ENCODE measurements around the gene RNF175.

The RNF175 gene

GRCh38 chr4:153784166-153784699 lies 24.4 kb upstream of the RNF175 start:
- no peak for DNase-seq

DNA sequence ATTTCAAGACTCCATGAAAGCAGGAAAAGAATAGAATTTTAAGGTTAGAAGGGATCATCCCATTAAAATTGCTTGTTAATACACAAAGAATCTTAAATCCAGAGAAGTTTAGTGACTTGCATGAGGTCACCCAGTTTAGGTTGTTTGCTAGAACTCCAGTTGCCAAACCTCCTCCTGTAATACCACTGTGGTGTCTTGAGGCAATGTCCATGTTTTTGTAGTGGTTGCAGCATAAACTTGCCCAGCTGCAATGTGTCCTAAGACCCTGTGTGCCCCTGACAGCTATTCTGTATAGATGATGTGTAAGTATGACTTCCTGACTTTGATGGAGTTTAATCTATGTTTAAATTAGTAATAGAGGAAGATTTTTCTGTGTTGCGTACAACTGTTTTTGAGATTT lies 22.8 kb upstream of the RNF175 start:
- DNase-seq = no peak

DNA sequence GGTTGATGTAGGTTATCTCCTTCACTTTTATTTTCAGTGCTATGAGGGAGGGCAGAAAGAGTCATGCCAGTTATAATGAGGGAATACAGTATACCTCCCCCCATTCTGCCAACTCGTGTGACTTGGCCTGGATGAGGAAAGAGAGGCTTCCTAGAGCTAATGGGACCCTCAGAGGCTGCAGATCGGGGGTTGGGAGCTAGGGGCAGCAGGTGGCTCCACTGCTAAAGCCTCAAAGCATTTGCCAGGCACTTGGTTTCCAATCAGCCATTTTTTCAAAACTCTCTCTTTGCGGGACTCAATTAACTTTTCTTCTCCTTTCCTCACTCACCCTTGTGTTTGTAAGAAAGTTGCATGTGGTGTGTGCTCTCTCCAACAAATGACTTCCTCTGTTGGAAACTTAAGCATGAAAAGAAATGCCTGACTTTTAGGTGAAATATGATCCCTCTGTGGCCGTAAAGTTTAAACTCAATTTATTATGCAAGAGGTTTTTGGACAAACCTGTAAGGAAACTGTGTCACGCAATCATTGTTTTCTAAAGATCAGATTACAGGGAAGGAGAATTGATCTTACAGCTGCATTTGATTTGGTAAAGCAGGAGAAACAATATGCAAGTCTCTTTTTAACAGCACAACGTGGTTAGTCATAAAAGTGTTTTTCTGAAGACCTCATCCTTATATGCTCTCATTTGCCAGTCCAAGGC lies 22.0 kb upstream of the RNF175 start:
- peak; percentile 21 for DNase-seq

DNA sequence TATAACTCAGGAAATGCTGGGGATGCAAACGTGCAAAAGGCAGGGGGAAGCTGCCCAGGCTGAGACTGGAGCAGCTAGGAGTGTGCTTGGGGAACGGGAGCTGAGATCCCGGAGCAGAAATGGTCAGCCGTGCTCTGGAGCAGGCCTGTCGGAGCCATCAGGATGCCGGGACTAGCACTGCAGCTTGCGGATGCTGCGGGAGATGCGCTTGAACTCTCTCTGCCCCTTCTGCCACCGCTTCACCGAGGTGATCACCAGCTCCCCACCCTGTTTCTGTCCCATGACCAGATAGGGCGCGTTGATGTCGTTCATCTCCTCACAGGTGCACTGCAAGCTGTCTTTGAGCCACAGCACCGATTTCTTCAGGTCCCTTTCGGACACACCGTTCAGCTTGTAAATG lies 21.5 kb upstream of the RNF175 start:
- no peak for DNase-seq

- no peak for DNase-seq
Observed at GRCh38 chr4:153780876-153781275, 21.1 kb upstream of the RNF175 start.

- no peak for DNase-seq
Observed at GRCh38 chr4:153780221-153780620, 20.4 kb upstream of the RNF175 start.

- DNase-seq = no peak
Observed at GRCh38 chr4:153778383-153778782, 18.6 kb upstream of the RNF175 start.

GRCh38 chr4:153777421-153777820 lies 17.6 kb upstream of the RNF175 start:
- no peak for DNase-seq

- no peak for DNase-seq
Observed at GRCh38 chr4:153776601-153777000, 16.8 kb upstream of the RNF175 start.

DNA sequence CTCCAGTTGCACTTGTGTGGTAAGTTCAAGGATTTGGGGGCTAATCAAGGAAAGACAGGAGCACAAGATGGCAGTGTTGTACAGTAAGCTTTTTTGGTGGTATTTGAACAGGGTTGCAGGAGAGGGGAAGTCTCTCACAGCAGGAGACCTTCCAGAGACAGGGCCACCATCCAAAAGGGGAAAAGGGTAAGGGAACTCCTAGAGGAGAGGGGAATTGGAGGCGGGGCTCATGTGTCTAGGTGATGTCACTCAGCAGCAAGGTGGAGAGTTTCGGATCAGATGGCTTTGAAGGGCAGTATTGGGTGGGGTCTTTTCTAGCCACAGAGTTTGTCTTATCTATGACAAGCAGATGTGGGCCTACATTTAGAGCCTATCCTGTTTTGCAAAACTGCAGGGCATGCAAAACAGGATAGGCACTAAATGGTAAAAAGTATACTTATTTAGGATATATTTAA lies 13.4 kb upstream of the RNF175 start:
- no peak for DNase-seq

DNA sequence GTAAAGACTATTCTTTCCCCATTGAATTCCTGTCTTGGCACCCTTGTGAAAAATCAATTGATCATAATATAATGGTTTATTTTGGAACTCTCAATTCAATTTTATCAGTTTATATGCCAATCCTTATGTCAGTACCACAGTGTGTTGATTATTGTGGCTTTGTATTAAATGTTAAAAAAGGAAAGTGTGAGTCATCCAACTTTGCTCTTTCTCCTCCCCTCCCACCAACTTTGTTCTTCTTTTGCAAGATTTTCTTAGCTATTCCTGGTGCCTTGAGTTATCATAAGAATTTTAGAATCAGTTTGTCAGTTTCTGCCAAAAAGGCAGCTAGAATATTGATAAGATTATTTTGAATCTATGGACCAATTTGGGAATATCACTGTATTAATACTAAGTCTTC lies 11.2 kb upstream of the RNF175 start:
- DNase-seq = no peak

DNA sequence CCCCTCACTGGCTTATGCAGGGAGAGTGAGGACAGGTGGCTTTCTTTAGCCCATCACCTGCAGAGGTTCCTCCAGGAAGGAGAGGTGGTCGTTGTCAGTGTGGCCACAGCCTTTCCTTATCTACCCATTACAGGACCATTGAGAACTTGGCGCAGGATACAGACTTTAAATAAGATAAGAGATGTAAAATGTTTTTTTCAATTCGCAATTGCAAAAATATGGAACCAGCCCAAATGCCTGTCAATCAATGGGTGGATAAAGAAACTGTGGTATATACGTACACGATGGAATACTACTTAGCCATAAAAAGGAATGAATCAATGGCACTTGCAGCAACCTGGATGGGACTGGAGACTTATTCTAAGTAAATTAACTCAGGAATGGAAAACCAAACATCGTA lies 6.9 kb upstream of the RNF175 start:
- DNase-seq = no peak

GRCh38 chr4:153765894-153766293 lies 6.1 kb upstream of the RNF175 start:
- DNase-seq = no peak

DNA sequence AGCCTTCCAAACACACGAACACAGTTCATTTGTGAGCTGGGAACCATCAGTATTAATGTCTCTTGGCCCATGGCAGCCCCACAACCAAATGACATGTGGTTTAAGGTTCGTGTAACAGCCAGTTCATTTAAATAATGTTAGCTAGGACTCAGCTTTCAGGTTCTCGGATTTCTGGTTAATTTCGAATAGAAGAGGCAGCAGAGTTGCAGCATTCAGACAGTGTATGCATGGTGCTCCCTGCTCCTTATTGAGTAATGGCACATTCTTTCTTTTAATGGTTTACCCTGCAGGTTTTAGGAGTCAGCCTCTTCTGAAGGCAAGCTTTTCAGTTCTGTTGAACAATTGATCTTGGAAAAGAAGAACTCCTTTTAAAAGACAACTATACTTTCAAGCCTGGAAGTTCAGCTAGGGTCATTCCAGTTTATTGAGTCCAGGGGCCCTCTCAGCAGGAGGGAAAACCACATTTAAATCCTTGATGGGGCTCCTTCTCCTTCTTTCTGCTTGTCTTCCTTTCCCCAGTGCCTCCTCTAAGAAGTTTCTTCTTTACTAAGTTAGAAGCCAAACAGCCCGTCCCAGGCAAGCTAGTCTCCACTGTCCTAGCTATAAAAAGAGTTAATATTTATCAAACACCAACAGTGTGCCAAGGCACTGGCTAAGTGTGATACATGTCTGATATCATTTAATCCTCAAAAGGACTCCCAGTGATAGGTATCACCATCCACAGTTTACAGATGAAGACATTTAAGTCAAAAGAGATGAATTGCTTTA lies 5.0 kb upstream of the RNF175 start:
- DNase-seq = no peak

DNA sequence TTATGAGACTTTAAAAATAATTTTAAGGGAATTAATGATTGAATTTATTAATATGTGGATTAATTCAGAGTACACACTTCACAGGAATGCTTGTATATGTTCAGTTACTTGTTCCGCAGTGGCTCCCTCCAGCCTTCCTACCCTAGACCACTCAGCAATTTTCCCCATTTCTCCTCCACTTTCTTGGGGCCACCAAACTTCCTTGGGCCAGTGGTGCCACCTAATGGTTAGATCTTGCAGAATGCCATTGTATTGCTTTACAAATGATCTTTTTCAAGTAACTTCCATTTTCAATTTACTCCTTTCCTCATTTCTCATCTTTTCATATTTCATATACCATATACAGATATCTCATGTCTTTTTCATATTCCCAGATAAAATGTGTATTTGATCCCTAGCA lies 3.6 kb upstream of the RNF175 start:
- DNase-seq = no peak

DNA sequence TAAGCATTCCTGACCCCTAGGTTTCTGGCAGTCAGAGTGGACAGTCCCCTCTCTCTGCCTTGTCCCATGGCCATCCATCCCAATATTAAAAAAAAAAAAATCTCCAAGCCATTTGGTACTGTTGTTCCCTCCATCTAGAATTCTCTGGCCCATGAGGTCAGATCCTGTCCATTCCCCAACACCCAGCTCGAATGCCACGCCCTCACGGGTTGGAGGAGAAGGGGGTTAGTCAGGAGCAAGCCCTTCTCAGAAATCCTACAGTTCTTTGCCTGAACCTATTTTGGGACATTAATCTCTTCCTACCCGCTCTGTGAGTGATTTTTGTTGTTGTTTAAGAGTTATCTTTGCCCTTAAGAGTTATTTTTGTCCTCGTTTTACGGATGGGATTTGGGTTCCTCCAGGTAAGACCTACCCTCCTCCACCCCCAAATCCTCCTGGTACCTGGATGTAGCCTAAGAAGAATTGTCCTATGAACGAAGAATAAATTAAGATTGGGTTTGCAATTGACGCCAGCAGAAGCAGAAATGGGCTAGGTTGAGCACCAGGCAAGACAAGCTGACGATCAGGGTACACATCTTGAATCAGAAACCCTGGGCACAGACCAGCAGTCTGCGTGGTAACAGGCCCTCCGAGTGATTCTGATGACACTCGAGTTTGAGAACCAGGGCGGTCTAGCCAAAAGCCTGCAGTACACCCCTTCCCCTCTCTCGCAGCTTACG lies 977 bp downstream of the RNF175 start:
- DNase-seq = no peak

DNA sequence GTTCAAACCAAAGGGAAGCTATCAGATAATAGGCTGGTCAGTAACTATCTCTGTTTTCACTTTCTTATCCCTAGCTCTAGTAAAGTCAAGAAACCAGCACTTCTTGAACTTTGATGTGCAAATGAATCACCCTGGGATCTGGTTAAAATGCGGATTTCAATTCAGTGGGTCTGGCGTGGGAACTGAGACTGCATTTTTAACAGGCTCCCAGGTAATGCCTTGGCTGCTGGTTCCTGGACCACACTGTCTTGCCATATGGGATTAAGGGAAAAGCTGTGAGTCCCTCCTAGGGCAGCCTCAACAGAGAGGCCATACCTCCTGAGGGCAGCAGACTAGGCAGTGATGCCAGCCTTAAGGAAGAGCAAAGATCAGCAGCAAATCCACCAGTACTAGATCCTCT lies 1.7 kb downstream of the RNF175 start:
- DNase-seq = no peak

DNA sequence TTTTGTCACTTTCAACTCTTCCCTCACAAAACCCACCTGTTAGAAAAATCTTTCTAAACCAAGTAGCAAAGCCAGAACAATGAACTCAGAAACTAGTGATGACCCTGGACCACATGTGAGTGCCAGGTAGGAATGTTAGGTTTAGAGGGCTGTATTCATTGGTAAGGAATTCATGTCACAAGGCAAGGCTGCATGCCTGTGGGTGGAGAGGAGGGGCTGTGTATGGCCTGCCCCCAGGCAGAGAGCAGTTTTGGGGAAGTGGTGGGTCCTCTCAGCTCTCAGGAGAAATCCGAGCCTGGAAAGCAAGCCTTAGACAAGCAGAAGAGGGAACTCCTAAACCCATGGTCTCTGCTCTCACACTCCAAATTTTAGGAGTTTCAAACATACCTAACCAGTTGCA lies 2.4 kb downstream of the RNF175 start:
- DNase-seq = no peak

- no peak for DNase-seq
Observed at GRCh38 chr4:153755186-153755585, 4.6 kb downstream of the RNF175 start.

DNA sequence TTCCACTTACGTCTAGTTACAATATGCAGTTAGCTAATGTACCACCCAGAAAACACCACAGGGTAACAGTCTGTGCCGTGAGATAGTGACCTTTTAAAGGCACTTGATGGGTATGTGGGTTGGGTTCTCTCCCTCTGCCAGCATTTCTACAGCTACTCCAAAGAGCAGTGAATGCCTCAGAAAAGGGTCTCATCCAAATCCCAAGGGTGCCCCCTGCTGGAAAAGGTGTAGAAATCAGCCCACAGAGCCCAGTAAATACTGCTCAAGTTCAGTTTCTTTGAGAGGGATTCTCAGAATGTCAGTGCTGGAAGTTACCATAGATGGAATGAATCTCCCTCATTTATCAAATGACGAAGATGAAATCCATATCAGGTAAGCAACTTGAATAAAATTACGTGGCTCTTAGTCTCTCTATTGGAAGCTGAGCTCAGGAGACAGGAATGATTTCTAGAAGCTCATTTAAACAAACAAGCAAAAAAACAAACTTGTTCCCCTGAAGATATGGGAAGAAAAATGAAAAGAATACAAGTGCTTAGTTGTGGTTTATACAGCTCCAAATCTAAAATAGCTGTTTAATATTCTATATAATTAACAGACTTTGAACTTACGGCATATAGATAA lies 9.5 kb downstream of the RNF175 start:
- peak; percentile 64 for DNase-seq

DNA sequence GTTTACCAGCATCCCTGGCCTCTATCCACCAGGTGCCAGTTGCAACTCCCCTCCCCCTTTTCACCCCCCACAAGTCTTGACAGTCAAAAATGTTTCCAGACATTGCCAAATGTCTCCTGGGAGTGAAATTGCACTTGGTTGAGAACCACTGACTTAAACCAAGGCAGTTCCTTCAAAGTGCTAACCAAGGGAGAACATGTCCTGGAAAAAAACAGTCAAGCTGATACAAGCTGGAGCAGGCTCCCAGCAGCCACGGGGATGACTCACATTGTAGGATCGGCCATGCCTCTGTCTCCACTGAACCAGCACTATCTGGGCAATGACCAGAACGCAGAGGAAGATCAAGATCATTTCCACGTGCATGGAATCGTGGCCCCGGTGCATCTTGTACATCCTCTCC lies 11.4 kb downstream of the RNF175 start:
- peak; percentile 72 for DNase-seq

DNA sequence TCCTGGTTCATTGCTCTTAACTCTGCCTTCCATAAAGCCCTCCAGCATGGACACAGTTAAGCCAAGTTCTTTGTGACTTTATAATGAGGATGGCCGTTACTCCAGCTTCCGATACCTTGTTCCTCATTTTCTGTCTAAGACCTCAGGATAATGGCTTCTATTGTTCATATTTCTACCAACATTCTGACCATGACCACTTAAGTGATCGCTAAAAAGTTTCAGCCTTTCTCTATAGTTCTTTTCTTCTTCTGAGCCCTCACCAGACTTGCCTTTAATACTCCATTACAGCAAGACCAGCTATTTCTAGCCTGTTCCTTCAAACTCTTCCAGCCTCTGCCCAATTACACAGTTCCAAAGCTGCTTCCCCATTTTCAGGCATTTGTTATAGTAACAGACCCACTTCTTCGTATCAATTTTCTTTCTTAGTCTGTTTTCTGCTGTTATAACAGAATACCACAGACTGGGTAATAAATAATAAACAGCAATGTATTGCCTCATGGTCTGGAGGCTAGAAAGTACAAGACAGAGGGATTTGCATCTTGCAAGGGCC lies 12.3 kb downstream of the RNF175 start:
- DNase-seq = no peak

- DNase-seq = no peak
Observed at GRCh38 chr4:153745651-153746050, 14.2 kb downstream of the RNF175 start.

Measured in amniotic stem cell (primary cell).